Hepatocyte (in vitro differentiated cells): Measurements from ENCODE around the gene PHKG2.

ENCODE experiments used
- CTCF ChIP-seq: fragments of 200-600 bp; sonication (generic); IDR thresholded peaks from 2 replicates; pipeline ENCODE4 v1.5.1; 2016; ENCODE audit warnings: antibody characterized with exemption, mild to moderate bottlenecking; ENCODE audit not compliant: poor library complexity
- EZH2 ChIP-seq: fragments of 200-600 bp; sonication (generic); IDR thresholded peaks from 2 replicates; pipeline ENCODE4 v1.6.1; 2016; ENCODE audit warnings: antibody characterized with exemption, mild to moderate bottlenecking, borderline replicate concordance
- EZH2phosphoT487 ChIP-seq: fragments of 200-600 bp; sonication (generic); IDR thresholded peaks from one replicate; pipeline ENCODE4 v1.6.1; 2018; ENCODE audit warnings: antibody characterized with exemption, mild to moderate bottlenecking, low read depth, moderate library complexity; ENCODE audit not compliant: unreplicated experiment, severe bottlenecking

GRCh38 chr16:30743716-30744115, 4.5 kb upstream of the PHKG2 start:
- no peak for TF ChIP-seq EZH2
- no peak for TF ChIP-seq CTCF
- TF ChIP-seq EZH2phosphoT487 = no peak
